Left forelimb (tissue), 1 donor: ENCODE data around the gene XAB2.

Experiments
- DNase-seq: peaks from one replicate; pipeline ENCODE4 v3.0.0-alpha.2; 2018; ENCODE audit warnings: low spot score

XAB2 gene

GRCh38 chr19:7611541-7612279 lies 17.6 kb downstream of the XAB2 start:
- no peak for DNase-seq

- no peak for DNase-seq
Measured at GRCh38 chr19:7610491-7611240, 18.7 kb downstream of the XAB2 start.

GRCh38 chr19:7607874-7608560 lies 21.3 kb downstream of the XAB2 start:
- DNase-seq: no peak

- DNase-seq: no peak
Measured at GRCh38 chr19:7607212-7607873, 22.0 kb downstream of the XAB2 start.

- DNase-seq: no peak
Measured at GRCh38 chr19:7606289-7606688, 23.1 kb downstream of the XAB2 start.

GRCh38 chr19:7605490-7606222 lies 23.7 kb downstream of the XAB2 start:
- no peak for DNase-seq

- no peak for DNase-seq
Measured at GRCh38 chr19:7603919-7604318, 25.4 kb downstream of the XAB2 start.

DNA sequence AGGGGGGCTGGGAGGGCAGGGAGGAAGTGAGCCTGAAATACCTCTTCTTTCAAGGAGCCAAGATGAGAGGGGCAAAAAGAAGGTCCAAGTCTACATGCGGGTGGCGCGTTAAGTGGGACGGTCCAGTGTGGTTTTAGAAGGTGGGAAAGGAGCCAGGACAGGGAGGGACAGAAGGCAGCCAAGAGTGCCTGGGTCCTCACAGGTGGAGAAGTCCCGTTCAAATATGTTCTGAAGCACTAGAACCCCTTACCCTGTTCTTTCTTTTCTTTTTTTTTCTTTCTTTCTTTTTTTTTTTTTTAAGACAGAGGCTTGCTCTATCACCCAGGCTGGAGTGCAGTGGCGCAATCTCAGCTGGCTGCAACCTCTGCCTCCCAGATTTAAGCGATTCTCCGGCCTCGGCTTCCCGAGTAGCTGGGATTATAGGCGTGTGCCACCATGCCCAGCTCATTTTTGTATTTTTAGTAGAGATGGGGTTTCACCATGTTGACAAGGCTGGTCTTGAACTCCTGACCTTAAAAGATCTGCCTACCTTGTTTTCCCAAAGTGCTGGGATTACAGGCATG lies 26.3 kb downstream of the XAB2 start:
- DNase-seq: no peak

- DNase-seq: no peak
Measured at GRCh38 chr19:7602240-7602934, 27.0 kb downstream of the XAB2 start.

GRCh38 chr19:7600721-7601120 lies 28.6 kb downstream of the XAB2 start:
- DNase-seq: no peak

GRCh38 chr19:7598180-7598579 lies 31.2 kb downstream of the XAB2 start:
- no peak for DNase-seq

DNA sequence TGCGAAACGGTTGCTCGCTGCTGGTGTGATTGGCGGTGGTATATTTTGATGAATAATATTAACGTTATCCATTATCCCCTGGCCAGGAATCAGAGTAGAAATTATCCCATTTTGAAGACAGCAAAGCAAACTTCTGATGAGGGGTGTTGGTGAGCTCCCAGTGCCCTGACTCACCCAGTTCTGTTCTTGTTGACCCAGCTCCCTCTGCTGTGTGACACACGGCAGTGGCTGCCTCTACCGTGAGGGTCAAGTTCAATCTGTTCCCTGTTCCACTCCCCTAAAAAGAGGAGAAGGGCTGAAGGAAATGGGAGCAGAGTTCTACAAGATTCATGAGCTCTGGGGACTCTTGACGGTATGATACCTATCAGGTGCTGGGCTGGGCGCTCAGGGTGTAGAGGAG lies 31.7 kb downstream of the XAB2 start:
- no peak for DNase-seq

DNA sequence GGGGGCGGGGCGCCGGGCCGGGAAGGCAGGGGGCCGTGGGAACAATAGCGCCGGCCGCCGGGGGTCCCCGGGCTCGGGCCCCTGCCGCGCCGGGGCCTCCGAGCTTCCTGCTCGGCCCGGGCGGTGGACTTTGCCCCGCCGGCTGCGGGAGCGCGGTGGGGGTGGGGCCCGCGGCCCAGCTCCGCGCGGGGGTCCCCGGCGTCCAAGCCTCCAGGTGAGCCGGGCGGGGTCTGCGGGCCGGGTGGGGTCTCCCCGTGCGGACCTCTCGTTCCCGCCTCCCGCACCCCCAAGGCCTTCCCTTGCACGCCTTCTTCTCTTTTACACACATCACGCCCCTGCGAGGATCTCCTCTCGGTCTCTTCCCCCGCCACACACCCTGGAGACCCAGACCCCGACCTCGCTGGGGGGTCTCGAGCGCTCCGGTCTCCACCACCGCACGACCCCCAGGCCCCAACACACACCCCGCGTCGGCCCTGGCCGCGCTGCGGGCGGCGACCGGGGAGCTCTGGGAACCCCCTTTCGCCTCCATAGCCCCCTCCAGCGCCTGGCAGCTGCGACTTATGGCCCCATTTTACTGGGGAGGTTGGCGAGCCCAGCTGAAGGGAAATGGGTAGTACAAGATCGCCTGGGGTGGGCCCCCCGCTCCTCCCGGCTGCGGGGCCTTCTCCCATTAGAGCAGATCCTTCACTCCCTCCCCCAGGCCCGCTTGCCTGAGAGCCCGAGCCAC lies 33.0 kb downstream of the XAB2 start:
- no peak for DNase-seq

- DNase-seq: no peak
Measured at GRCh38 chr19:7595466-7596133, 33.7 kb downstream of the XAB2 start, which contains the start of gene CAMSAP3. Gene CAMSAP3 (plus strand): TSS chr19:7595863. CDS start chr19:7596003, 140 bp downstream.

- DNase-seq: no peak
Measured at GRCh38 chr19:7590256-7590655, 39.1 kb downstream of the XAB2 start.

DNA sequence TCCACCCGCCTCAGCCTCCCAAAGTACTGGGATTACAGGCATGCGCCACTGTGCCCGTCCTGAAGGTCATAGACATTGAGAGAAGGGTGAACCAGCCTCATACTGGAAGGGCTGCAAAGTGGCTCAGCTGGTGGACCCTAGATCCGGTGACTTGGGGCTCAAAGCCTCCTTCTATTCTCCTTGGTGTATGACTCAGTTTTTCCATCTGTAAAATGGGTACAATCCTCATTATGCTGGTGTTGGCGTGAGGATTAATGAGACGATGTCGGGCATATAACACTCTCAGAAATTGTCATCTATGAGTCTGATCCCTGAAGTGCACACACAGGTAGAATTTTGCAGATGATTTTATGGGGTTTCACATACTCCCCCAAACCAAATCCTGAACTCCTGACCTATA lies 39.5 kb downstream of the XAB2 start:
- no peak for DNase-seq

GRCh38 chr19:7582446-7582845 lies 46.9 kb downstream of the XAB2 start:
- DNase-seq: no peak

GRCh38 chr19:7579182-7579581 lies 50.2 kb downstream of the XAB2 start:
- no peak for DNase-seq

- DNase-seq: no peak
Measured at GRCh38 chr19:7578127-7578526, 51.2 kb downstream of the XAB2 start.
